MM.1S (cell line): Measurements from ENCODE around the gene PTPRG.

Experiments used
- EZH2 ChIP-seq: fragments of 300-600 bp; sonication (generic); optimal IDR thresholded peaks from 2 replicates; pipeline ENCODE3; 2017; ENCODE audit warnings: low read depth, mild to moderate bottlenecking, antibody characterized with exemption, low read length, mixed read lengths
- EZH2phosphoT487 ChIP-seq: fragments of 300-600 bp; sonication (generic); IDR thresholded peaks from 2 replicates; pipeline ENCODE4 v1.6.1; 2018; ENCODE audit warnings: antibody characterized with exemption, low read length
- TF ChIP-seq, protein P1 (sequence below): fragments of 300-600 bp; sonication (generic); IDR thresholded peaks from 2 replicates; pipeline ENCODE4 v1.5.1; 2016; ENCODE audit warnings: antibody characterized with exemption, low read length, mixed read lengths

DNA sequence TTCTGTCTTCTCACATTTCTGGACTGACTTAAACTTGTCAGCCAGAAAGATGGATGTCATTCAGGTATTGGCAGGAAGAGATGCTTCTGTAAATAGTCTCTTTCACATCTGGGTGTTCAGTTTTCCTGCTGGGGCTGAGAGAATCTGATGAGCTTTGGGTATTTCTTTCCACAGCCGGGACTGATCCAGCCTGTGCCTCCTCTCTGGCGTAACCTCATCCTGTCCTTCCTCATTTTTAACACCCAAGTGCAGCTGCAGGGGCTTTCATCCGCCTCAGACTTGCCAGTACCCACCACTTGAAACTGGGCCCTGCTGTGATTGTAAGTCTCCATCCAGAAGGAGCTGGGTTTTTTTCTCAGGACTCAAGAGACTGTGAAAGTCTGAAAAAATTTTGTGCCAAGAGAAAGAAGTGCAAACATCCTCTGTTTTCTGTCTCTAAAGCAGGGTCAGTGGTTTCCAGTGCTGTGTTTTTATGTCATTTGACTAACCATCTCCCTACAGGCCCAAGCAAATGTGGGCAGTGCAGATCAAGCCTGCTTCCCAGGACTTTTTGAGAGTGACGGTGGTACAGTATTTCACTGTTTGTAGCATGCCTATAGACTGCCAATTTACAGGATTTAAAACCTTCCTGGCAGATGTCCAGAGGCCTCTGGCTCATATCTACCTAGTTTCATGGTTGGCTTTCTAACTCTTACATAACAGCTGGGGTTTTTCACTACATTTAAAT, 342.7 kb downstream of the PTPRG start:
- TF ChIP-seq, protein P1, sequence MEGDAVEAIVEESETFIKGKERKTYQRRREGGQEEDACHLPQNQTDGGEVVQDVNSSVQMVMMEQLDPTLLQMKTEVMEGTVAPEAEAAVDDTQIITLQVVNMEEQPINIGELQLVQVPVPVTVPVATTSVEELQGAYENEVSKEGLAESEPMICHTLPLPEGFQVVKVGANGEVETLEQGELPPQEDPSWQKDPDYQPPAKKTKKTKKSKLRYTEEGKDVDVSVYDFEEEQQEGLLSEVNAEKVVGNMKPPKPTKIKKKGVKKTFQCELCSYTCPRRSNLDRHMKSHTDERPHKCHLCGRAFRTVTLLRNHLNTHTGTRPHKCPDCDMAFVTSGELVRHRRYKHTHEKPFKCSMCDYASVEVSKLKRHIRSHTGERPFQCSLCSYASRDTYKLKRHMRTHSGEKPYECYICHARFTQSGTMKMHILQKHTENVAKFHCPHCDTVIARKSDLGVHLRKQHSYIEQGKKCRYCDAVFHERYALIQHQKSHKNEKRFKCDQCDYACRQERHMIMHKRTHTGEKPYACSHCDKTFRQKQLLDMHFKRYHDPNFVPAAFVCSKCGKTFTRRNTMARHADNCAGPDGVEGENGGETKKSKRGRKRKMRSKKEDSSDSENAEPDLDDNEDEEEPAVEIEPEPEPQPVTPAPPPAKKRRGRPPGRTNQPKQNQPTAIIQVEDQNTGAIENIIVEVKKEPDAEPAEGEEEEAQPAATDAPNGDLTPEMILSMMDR = no peak
- TF ChIP-seq EZH2phosphoT487 (no peak), EZH2 (no peak)
